Mucosa of descending colon (tissue), 3 donors: Measurements from ENCODE around the gene EPYC. TPM values are rescaled to one million over a fixed set of nuclear protein-coding genes. Genes with fewer than 3 reads are reported as not detected.

Experiments
- ATAC-seq: fragments of 200-7000 bp; cut with Tn5 transposase; one replicate; pipeline ENCODE4 v1.9.1; 2020; ENCODE audit warnings: mild to moderate bottlenecking, moderate library complexity
- DNase-seq, 3 donors: peaks; one replicate each; pipeline ENCODE4 v3.0.0-alpha.2; 2020
- H3K36me3 ChIP-seq: fragments of 200-600 bp; one replicate; pipeline ENCODE4 v1.8.0; 2021; ENCODE audit warnings: low read depth, mild to moderate bottlenecking
- H3K4me1 ChIP-seq: fragments of 200-600 bp; one replicate; pipeline ENCODE4 v1.8.0; 2021; ENCODE audit warnings: low read depth, mild to moderate bottlenecking
- H3K4me3 ChIP-seq: fragments of 200-600 bp; one replicate; pipeline ENCODE4 v1.8.0; 2021; ENCODE audit warnings: mild to moderate bottlenecking
- H3K9me3 ChIP-seq: fragments of 200-600 bp; one replicate; pipeline ENCODE4 v1.8.0; 2021; ENCODE audit warnings: mild to moderate bottlenecking
- intact Hi-C, 2 donors: fragments of 100-400 bp; cut with DNase I in 1 of 2; cut with micrococcal nuclease in 1 of 2; formaldehyde crosslinking; loops; one replicate each; pipeline versions ENCODE4 v1.11.0 to v1.11.1; 2022; cut with DNase I, micrococcal nuclease
- total RNA-seq, 3 donors: library from RNA; stranded (reverse); fragmentation: NEBNext Ultra II Directional in 2 of 3; extraction: Animal tissue kit (Norgen Biotek cat#: 25700) in 2 of 3; gene quantifications; one replicate each; pipeline versions ENCODE4 v1.2.1 to v1.2.4, GENCODE V29; 2021 to 2023
- TF ChIP-seq, protein P1 (sequence below): fragments of 200-600 bp; IDR thresholded peaks from one replicate; pipeline ENCODE4 v1.8.0; 2022; ENCODE audit warnings: antibody characterized with exemption, mild to moderate bottlenecking
- donor health status: DM: no; HTN: no; CAD: no; lungs with moderate emphysema.
- donor health status: DM: no; HTN: no; CAD: no.
- donor health status: DM: no; HTN: yes; CAD: no.

The EPYC gene
- total RNA-seq, 3 donors from 2014 or later, result not detected

- no peaks in the 10 kb centered on the region for H3K4me1 ChIP-seq
- intact Hi-C loops, result no loop called here
- TF ChIP-seq, protein P1, sequence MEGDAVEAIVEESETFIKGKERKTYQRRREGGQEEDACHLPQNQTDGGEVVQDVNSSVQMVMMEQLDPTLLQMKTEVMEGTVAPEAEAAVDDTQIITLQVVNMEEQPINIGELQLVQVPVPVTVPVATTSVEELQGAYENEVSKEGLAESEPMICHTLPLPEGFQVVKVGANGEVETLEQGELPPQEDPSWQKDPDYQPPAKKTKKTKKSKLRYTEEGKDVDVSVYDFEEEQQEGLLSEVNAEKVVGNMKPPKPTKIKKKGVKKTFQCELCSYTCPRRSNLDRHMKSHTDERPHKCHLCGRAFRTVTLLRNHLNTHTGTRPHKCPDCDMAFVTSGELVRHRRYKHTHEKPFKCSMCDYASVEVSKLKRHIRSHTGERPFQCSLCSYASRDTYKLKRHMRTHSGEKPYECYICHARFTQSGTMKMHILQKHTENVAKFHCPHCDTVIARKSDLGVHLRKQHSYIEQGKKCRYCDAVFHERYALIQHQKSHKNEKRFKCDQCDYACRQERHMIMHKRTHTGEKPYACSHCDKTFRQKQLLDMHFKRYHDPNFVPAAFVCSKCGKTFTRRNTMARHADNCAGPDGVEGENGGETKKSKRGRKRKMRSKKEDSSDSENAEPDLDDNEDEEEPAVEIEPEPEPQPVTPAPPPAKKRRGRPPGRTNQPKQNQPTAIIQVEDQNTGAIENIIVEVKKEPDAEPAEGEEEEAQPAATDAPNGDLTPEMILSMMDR, result no peak
- ATAC-seq, result no peak
- no peak overlapping the region for H3K4me3 ChIP-seq
- no peak for DNase-seq
- H3K9me3 ChIP-seq, result no peaks in the 10 kb centered on the region
- H3K36me3 ChIP-seq, result no peaks in the 10 kb centered on the region
These were observed 22.6 kb downstream of the EPYC start for GRCh38 chr12:90982170-90982569.

DNA sequence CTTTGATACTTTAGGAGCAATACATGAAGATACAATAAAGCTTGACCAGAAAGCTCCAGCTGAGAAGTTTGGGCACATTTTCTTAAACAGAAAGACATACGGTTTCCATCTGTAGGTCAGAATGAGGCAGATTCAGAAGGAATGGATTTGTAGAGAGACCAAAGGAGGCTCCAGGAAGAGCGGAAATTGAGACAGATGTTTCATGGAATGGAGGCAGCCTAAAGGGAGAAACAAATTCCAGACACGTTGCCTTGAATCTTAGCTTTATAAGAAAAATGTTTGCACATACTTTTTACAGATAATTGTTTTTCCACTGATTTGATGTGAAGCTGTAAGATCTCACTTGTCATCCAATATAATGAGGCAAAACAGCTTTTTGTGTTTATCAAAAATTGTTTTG is 24.8 kb downstream of the EPYC start:
- intact Hi-C loops, result loop anchor here (10.0 kb wide), 1 partner anchor 375 kb away; no protein-coding TSS in a partner anchor
- Histone ChIP-seq H3K36me3 (no peaks in the 10 kb centered on the region), H3K9me3 (no peaks in the 10 kb centered on the region), H3K4me3 (no peak overlapping the region), H3K4me1 (no peaks in the 10 kb centered on the region)
- no peak for ATAC-seq
- no peak for DNase-seq
- TF ChIP-seq, protein P1, result no peak

DNA sequence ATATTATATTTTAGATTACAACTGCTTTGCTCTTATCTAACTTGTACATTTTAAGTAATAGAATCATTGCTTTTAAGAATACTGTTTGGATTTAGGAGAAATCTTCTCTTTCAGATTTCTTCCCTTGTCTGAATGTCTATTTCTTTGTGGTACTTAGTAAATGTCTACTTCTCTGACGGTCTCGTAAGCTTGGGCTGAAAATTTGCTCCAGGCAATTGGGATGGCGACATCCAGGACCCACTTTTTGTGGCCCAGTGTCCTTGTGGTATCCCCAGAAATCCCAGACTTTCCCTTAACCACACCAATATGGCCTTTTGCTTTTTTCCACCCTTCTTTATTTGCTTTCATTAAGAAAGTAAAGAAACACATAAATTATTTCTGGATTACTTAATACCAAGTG is 25.8 kb downstream of the EPYC start:
- Histone ChIP-seq H3K9me3 (no peaks in the 10 kb centered on the region), H3K4me1 (no peaks in the 10 kb centered on the region), H3K36me3 (no peaks in the 10 kb centered on the region), H3K4me3 (no peak overlapping the region)
- intact Hi-C loops, result loop anchor here (10.0 kb wide), 1 partner anchor 376 kb away; no protein-coding TSS in a partner anchor
- ATAC-seq, result no peak
- TF ChIP-seq, protein P1, result no peak
- no peak for DNase-seq

GRCh38 chr12:90978117-90978770 is 26.5 kb downstream of the EPYC start:
- Histone ChIP-seq H3K4me1 (no peaks in the 10 kb centered on the region), H3K36me3 (no peaks in the 10 kb centered on the region), H3K9me3 (no peaks in the 10 kb centered on the region), H3K4me3 (no peak overlapping the region)
- TF ChIP-seq, protein P1, result no peak
- intact Hi-C loops, result loop anchor here (10.0 kb wide), 1 partner anchor 377 kb away; no protein-coding TSS in a partner anchor
- DNase-seq (no peak), ATAC-seq (peak; percentile 52)

DNA sequence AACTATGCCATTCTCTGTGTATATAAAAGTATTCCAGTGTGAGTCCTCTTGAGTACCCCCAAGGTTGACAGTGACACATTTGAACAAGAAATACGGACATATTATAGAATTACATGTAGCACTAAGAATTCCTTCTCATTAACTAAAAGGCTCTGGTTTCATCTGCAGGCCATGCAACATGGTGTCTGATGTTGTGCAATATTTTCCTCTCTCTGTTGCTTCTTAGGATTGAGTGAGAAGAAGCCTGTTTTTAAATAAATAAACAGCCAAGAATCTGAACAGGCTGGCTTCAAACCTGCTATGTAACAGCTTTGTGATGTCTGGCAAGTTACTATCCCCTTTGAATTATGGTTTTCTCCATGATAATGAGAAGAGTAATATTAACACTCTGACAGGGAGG is 27.5 kb downstream of the EPYC start:
- H3K36me3 ChIP-seq, result no peaks in the 10 kb centered on the region
- H3K9me3 ChIP-seq, result no peaks in the 10 kb centered on the region
- no peak overlapping the region for H3K4me3 ChIP-seq
- intact Hi-C loops, result loop anchor here (10.0 kb wide), 1 partner anchor 378 kb away; no protein-coding TSS in a partner anchor
- TF ChIP-seq, protein P1, result no peak
- H3K4me1 ChIP-seq, result no peaks in the 10 kb centered on the region
- DNase-seq (no peak), ATAC-seq (no peak)
